GM21390 (cell line): ENCODE data around the gene EGLN3.
"Not testable (repeated sequence)": the region's sequence is repeated elsewhere in the genome, so short reads cannot be mapped to it uniquely, and the experiment has no call there.

Experiments used
- ATAC-seq: cut with Tn5 transposase; IDR thresholded peaks from one replicate; pipeline ENCODE4 v1.9.1; 2021; ENCODE audit not compliant: unreplicated experiment

Gene EGLN3

DNA sequence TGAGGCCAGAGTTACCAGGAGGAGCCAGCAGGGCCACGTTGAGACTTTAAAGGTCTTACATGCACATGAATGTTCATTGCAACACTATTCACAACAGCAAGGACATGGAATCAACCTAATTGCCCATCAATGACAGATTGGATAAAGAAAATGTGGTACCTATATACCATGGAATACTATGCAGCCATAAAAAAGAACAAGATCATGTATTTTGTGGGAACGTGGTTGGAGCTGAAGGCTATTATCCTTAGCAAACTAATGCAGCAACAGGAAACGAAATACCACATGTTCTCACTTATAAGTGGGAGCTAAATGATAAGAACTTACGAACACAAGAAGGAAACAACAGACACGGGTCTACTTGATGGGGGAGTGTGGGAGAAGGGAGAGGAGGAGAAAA lies 11.6 kb upstream of the EGLN3 start:
- not testable (repeated sequence) for ATAC-seq

DNA sequence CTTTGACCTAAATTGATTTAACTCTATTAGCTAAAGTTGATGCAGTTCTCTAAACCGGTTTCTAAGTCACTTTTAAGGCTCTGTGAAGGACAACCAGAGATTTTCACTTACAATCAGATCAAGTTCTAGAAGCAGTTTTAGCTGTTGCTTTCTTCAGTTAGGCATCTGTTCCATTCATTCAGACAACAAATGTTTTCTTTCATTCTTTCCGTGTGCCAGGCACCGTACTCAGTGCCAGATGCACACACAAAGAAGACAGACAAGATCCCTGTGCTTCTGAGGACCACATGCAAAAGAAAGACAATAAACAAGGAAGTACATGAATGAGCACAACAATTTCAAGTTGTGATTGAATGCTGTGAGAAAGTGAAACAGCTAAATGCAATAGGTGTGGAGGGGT lies 11.1 kb upstream of the EGLN3 start:
- no peak for ATAC-seq

DNA sequence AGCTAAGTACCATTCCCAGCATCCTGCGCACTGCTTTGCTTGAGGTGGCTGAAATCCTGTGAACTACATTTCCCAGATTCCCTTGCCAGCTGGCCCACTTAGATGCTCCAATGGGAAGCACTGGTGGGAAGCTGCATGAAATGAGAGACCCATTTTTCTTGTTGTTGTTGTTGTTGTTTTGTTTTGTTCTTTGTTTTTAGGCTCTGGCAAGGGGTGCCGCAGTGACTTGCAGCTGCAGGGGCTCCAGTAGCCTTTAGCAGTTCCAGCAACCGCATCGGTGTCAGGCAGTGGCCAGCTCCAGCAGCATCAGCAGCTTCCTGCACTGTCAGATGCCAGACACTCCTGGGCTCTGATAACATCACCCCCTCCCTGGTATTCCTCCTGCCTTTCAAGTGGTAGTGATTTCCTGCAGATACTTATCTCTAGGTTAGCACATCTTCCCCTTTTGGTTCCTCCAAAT lies 8.8 kb upstream of the EGLN3 start:
- no peak for ATAC-seq

DNA sequence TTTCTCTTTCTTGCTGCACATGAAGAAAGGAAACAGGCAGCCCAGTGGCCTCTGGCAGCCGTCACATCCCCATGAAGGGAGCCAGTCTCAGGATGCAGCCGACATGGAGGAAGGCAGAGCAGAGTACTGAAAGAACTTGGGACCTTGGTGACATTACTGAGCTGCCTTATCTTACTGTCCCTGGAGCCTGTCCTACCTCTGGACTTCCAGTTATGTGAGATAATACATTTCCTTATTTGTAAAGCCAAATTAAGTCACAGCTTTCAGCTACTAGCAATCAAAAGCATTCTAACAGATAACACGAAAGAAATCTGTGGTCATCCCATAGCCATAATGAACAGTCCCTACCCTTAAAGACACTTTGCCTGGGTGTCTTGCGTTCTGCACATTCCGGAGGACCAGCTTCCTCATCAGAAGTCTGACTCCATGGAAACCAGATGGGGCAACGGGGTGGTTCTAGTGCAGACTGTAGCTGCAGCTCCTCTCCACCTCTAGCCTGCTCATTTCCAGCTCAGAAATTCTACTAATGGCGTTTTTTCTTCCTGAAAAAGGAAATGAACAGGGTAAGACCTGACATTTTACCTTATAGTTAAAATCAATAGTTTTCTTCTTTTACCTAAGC lies 7.8 kb upstream of the EGLN3 start:
- ATAC-seq, result no peak

DNA sequence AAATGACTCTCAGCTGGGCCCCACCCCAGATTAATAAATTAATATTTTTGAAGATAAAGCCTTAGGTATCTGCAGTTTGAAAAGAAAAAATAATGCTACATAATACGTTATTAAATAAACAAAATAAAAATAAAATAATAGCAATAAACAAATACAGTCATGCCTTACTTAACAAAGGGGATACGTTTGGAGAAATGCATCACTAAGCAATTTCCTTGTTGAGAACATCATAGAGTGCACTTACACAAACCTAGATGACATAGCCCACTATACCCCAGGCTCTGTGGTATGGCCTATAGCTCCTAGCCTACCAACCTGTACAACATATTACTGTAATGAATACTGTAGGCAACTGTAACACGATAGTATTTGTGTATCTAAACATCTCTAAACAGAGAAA lies 7.1 kb upstream of the EGLN3 start:
- no peak for ATAC-seq

DNA sequence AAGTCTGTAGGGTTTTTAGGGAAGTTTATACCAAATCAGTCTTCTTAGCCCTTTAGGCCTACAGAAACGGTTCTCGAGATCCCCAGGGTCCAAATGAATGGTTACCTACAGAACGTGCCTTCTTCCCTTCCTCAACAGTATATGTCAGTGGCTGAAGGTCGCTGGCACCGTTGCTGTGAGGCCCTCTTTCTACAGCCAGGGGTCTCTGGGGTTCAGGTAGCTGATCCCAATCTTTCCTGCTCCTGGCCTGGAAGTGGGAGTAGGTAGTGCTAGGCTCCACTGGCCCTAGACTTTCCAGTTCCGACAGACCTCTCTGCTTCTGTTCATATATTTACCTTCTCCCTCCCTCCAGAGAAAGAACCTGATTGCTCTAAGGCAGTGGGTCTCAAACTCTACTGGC lies 6.4 kb upstream of the EGLN3 start:
- ATAC-seq, result no peak

DNA sequence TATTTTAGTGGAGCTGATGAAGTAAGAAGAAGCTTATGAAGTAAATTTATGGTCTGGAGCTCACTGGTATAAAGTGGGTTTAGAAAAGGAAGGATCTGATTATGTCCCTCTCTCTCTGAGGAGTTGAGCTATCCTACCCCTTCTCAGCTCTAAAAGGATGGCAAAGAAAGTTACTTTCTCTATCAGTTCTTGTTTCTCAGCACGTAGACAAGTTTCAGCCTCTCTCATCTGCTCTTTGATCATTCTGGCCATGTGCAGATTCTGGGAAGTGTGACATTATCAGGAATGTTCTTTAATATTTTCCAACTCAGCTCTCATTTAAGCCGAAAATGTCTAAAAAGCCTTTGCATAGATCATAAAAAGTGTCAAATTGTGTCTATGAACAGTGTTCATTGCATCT lies 5.8 kb upstream of the EGLN3 start:
- peak; percentile 61 for ATAC-seq

DNA sequence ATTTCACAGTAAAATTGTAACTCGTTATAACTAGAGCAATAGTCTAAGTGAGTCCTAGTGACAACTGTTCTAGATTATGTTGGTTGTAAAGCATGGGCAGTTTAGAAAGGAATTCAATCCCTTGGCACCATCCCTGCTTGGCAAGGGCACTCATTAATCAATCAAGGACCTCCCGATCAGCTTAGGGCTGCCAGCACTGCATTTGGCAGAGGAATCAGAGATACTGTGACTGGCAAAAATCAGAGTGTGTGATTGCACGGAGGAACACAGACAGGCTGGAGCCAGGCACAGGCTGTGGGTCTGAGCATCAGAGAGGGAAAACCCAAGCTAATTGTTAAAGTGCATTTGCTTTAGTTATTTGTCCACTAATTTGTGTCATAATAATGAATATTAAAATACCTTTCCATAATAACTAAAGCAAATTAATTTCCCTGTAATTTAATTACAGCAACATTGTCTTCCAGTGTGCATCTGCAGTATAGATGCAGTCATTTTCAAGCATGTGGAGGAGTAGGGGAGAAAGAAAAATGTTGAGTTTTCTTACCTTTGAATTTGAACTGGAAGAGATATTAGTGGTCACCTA lies 3.2 kb upstream of the EGLN3 start:
- ATAC-seq, result no peak

DNA sequence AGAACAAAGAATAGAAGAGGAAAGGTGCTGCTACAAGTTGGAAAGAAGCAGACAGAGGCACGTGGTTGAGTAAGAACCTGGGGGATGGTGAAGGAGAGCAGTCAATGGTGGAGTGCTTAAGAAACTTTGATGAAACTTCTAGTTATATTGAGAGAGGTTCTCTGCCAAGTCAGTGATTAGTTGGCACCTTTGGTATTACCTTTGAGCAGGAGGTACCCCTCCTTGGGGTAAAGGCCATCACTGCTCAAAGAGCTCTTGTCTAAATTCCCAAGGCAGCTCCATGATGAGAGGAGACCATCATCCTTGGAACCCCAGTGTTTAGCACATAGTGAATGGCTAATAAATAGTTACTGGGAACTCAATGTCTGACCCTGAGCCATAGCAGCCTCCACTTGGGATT lies 1.7 kb upstream of the EGLN3 start:
- ATAC-seq, result no peak

DNA sequence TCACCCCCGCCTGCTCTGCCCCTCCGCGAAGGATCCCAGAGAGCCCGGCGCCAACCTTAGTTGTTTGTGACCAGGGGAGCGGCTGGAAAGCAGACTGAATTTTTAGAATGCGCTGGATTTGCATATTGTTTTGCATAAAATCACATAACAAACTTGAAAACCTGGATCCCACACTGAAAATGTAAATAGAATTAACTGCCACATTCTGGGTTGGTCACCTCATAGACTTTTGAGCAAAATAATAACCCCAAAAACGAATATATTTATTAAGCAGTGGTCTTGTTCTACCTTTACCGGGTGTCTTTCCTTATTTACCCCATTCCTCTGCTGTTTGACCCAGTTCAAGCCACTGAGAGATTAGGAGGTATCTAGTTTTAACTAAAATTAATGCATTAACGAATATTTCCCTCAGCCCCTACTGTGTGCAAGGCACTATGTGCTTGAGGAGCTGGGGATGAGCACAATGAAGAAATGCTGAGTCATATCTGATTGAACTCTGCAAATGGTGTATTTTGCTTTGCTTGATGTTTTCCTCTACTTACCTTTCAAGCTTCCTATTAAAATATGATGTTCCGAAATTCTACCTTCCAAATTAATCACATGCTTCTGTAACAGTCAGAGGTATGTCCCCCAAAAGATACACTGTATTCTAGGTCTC lies 438 bp upstream of the EGLN3 start:
- no peak for ATAC-seq

DNA sequence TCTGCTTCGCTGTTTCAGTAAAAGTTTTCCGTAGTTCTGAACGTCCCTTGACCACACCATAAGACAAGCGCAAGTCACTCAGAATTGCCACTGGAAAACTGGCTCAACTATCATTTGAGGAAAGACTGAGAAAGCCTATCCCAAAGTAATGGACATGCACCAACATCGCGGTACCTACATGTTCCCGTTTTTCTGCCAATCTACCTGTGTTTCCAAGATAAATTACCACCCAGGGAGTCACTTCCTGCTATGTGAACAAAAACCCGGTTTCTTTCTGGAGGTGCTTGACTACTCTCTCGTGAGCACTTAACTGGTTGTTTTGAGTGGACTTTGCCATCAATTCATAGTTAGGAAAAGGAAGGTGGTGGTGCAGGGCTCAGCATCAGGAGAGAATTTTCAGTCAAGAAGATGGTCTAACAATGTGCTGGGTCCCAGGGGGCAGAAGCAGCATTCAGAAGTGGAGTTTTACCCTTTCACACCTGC lies 1.4 kb downstream of the EGLN3 start:
- ATAC-seq, result no peak

DNA sequence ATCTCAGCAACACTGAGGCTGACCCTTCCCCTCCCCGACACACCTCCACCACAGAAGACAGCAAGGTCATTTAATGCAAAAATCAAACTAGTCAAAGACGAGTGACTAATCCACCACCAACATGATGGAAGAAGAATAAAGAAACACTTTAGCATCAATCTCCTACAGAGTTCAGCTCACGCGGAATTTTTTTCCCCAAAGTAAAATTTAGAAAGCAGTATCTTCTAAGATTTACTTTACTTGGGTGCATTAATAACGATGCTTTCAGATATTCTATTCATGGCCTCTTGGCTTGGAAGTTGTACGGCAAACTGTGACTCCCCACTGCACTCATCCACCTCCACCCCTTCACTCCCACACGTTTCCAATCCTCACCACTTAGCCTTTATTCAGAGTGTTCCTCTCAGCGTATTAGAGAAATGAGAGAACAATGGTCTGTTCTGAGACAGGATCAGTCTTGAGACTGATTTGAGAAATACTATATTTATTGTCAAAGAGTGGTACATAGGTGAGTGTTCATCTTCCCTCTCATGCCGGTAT lies 1.9 kb downstream of the EGLN3 start:
- no peak for ATAC-seq

DNA sequence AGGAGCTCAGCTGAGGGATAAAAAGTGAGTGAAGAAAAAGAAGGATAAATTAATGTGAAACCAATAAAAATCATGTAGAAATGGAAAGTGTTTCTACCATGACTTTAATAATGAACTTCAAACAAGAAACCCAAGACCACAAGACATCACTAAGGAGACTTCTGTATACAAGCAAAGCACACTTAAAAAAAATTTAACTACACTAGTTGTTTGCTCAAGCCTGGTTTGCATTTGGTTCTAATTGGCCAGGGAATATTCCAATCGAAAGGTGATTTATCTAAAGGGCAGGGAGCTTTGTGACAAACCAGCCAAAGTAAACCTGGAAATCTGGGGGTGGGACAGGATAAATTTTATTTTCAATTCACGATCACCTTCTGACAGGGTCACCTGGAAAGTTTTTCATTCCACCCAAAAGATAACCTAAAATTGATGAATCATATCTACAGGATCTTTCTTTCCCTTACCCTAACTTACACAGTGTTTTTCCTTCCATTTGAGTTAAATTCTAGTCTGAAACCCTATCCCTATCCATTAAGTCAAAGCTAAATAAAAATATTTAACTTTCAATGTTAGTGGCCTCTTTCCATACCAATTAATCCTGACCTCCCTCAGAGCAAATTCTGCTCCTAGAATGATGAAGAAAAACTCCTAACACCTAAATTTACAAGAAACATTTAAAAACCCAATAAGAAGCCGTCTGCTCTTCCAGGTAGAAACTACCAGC lies 2.6 kb downstream of the EGLN3 start:
- ATAC-seq, result no peak

DNA sequence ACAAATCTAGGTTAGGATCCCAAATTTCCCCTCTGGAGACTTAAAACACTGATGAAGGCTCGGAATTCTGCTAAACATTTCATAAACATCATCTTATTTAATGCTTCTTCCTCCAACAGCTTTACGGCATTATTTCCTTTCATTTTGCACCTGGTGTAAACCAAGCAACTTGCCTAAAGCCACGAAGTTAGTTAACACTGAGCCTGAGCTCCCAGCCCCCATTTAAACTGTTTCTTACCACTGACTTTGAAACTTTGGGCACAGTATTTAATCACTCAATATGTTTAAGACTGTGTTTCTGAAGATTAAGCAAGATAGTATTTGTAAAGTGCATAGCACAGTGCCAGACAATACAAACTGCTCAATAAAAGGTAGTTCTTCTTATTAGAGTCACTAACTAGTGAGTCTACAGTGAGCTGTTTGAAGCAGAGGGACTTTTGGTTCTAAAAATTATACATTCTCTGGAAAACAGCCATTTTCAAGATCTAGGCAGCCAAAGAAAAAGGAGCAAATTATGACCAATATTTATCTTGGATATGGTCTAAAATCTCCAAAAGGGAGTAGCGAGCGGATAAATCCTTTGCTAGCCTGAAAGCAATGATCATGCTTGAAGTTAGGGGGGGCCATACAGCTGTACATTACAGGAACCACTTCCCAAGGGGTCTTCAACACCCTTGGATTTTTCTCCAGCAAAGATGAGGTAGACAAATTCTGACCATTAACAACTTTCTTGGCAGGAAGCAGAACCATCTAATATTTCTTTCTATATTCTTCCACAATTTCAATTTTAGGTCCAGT lies 4.0 kb downstream of the EGLN3 start:
- no peak for ATAC-seq

DNA sequence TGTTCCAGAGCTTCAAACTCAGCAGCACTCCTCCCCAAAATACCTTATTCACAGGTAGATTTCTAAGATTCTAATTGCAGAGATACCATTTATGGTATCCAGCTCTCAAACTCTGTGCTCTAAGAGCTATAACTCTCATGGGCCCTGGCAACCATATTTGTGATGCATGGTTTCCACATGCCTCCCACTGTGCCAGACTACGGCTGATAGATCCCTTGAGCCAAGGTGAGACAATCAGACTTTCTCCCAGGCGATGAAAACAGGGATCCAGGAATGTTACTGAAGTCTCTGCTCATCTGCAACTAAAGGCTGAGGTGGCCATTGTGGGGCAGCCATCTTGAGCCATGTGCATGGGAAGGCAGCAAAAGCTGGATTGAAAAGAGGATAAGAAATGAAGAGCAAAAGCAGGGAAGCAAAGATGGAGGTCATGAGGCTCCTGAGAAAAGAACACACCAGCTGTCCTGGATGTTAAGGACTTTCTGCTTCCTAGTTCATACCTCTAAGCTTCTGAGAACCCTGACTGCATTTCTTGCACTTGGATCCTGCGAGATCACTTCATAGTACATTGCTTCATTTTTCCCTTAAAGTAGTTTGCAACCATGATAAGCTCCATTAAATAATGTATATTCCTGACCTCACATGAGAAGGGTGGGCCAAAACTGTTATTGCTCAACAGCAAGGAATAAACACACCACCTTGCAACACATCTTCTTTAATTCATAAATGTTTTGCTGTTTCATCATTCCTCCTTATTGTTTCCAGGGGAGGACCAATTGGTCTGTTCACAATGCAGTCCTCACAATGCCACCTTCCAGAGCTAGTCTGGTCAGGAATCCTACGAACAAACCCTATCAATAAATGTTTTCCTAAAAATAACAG lies 5.4 kb downstream of the EGLN3 start:
- ATAC-seq, result no peak

DNA sequence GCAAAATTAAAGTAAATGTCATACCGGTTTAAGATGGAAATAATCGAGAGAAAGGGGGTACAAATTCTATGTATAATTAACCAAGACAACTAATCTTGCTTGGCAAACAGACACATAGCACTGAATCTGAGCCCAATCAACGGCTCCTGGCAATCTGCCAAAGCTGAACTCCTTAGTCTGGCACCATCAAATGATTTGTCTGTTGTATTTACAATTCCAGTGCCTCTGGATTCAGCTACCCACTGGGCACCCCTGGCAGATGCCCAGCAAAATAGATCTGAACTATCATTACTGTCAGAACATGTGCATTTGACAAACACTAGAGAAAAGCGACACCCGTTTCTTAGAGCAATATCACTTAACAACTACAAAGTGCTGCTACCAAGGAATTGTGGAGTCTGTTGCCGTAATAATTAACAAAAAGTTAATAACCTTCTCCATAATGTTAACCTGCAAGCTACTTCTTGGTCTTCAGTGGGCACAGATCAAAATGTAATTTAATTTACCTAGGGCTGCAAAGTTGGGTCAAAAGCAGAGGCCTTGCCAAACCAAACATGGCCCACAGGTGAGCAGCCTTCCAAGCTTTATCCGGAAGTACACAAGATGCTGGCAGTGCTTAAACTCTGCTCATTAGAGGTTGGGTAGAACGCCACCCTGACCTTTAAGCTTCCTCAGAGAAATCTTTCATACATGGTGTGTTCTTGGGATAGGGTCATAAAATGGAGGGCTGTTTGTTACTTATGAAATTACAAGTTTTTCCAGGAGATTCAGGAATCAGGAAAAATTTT lies 7.6 kb downstream of the EGLN3 start:
- no peak for ATAC-seq

DNA sequence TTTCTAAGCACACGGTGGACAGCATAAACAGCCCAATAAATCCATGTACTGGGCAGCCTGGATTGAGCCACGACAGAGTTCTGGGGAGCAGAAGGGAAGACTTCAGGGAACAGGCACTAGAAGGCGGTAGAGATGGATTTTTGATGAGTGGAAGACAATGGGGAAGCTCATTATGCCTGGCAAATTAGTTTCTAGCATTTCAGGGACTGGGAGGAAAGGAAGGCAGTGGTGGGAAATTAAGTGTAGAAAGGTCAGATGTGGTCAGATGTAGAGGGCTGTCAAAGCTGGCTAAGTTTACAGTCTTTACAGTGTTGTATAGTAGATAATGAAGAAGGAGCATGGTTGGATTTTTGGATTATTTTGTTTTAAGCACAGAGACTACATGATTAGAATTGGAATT lies 9.2 kb downstream of the EGLN3 start:
- no peak for ATAC-seq

DNA sequence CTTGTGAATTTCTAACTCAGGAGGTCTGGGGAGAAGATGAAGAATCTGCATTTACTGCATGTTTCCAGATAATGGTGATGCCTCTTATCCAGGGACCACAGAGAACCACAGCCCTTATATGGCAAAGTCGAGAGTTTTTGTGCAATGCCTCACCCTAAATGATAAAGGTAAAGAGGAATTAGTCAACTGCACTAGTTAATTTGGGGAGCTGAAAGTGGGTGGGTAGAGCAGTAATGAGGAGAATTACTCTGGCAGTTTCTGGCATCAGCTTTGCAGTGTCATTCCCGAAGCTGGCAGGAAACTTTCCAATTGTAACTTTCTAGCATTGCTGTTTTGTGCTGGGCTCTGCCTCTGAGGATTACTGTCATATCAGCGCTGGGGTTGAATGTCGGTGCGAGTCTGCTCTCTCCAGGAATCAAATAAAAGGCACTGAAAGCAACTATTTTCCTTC lies 10.3 kb downstream of the EGLN3 start:
- ATAC-seq, result no peak
